CD4-positive, CD25-positive, alpha-beta regulatory T cell (primary cell): ENCODE results near the gene TANK. TPM values are rescaled to one million over a fixed set of nuclear protein-coding genes. Genes with fewer than 3 reads are reported as not detected.
A peak's percentile ranks its signal among the peaks of the same experiment; 100 is the strongest.
"Not testable (repeated sequence)": the region's sequence is repeated elsewhere in the genome, so short reads cannot be mapped to it uniquely, and the experiment has no call there.

Experiments used
- ATAC-seq, 2 donors: fragments of 150-1000 bp; cut with Tn5 transposase; one replicate each; pipeline ENCODE4 v1.10.0; 2021; ENCODE audit warnings: low read depth in 2 of 2, moderate number of reproducible peaks in 2 of 2, moderate library complexity in 1 of 2
- DNase-seq, 3 donors: peaks; one replicate each; pipeline versions ENCODE4 v3.0.0 to v3.0.0-alpha.2; 2012 to 2022; ENCODE audit warnings: mixed read lengths in 1 of 3
- H3K27ac ChIP-seq: one replicate; pipeline ENCODE4 v1.7.0; 2013; ENCODE audit warnings: mild to moderate bottlenecking, low read length; ENCODE audit not compliant: insufficient read depth, poor library complexity, severe bottlenecking
- H3K27me3 ChIP-seq: one replicate; pipeline ENCODE4 v1.7.0; 2013; ENCODE audit warnings: low read length; ENCODE audit not compliant: control insufficient read depth, insufficient read depth
- H3K36me3 ChIP-seq: one replicate; pipeline ENCODE4 v1.7.0; 2013; ENCODE audit warnings: mild to moderate bottlenecking, low read length, moderate library complexity; ENCODE audit not compliant: control insufficient read depth, insufficient read depth
- H3K4me1 ChIP-seq: 2 replicates; pipeline ENCODE4 v1.7.0; 2013; ENCODE audit warnings: mild to moderate bottlenecking, low read length; ENCODE audit not compliant: insufficient read depth, control insufficient read depth, poor library complexity, severe bottlenecking
- H3K4me3 ChIP-seq: one replicate; pipeline ENCODE4 v1.7.0; 2013; ENCODE audit warnings: low read depth, mild to moderate bottlenecking, low read length, moderate library complexity
- H3K9me3 ChIP-seq, 2 experiments: 1 replicate in 1 of 2; 2 replicates in 1 of 2; pipeline ENCODE4 v1.7.0; 2013; ENCODE audit warnings: low read length in 2 of 2, mild to moderate bottlenecking in 1 of 2, moderate library complexity in 1 of 2; ENCODE audit not compliant: control insufficient read depth in 2 of 2
- H3K27ac Mint-ChIP-seq, 3 donors: one replicate each; pipeline ENCODE4 v1.8.0; 2020 to 2022; ENCODE audit warnings: mild to moderate bottlenecking in 3 of 3, mixed read lengths in 3 of 3, moderate library complexity in 2 of 3
- H3K27me3 Mint-ChIP-seq: one replicate; pipeline ENCODE4 v1.8.0; 2022; ENCODE audit warnings: mild to moderate bottlenecking, mixed read lengths
- H3K36me3 Mint-ChIP-seq: one replicate; pipeline ENCODE4 v1.8.0; 2020; ENCODE audit warnings: mixed read lengths
- H3K4me1 Mint-ChIP-seq, 4 donors: one replicate each; pipeline ENCODE4 v1.8.0; 2020 to 2022; ENCODE audit warnings: mixed read lengths in 4 of 4, mild to moderate bottlenecking in 1 of 4
- H3K4me3 Mint-ChIP-seq, 4 donors: one replicate each; pipeline ENCODE4 v1.8.0; 2020 to 2022; ENCODE audit warnings: mild to moderate bottlenecking in 4 of 4, mixed read lengths in 4 of 4, moderate library complexity in 3 of 4
- H3K9me3 Mint-ChIP-seq, 7 donors: one replicate each; pipeline ENCODE4 v1.8.0; 2020 to 2022; ENCODE audit warnings: mixed read lengths in 7 of 7, mild to moderate bottlenecking in 3 of 7, moderate library complexity in 2 of 7
- polyA plus RNA-seq, 4 donors: library from polyadenylated mRNA; unstranded; fragments of 300-500 nt; fragmentation: Illumina TruSeq; gene quantifications; one replicate each; pipeline ENCODE4 v1.2.3, GENCODE V29; 2021
- total RNA-seq: library from RNA; stranded (reverse); gene quantifications from one replicate; pipeline ENCODE4 v1.2.3, GENCODE V29; 2022

Gene TANK
- total and polyA plus RNA-seq, 5 donors from 2014 or later: 84.5 to 182 (median 90.2) TPM

DNA sequence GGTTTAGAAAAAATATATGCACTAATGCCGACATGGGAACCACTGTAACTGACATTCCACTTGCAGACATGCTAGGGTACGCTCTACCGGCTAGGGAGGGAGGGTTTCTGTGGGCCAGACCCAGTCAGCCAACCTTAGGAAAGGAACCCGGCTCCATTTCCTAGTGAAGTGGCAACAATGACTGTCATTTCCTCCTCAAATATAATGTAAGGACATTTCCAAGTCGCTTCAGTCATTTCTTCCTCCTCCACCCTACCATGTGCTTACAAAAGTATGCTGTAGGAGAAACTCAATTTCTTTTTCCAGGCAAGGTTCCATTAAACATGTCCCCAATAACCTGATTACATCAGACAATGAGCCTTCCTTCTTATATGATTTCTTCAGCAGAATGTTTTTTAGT is 83.7 kb downstream of the TANK start:
- DNase-seq: peak in 2 of 3 donors; percentile 11 to 17
- Mint-ChIP-seq H3K9me3 (no peaks in the 10 kb centered on the region), H3K36me3 (no peaks in the 10 kb centered on the region), H3K27me3 (no peaks in the 10 kb centered on the region), H3K27ac (peak overlapping the region; percentile 87 to 94 (median 91)), H3K4me1 (peaks cover 12 to 66% (median 40%) of the 10 kb centered on the region in 4 donors), H3K4me3 (peak overlapping the region; percentile 92 to 98 (median 92))
- peak overlapping the region; percentile 71 for H3K27ac ChIP-seq
- no peak for ATAC-seq
- H3K36me3 ChIP-seq: no peaks in the 10 kb centered on the region
- H3K9me3 ChIP-seq: no peaks in the 10 kb centered on the region
- H3K4me1 ChIP-seq: peaks cover 29% of the 10 kb centered on the region
- H3K27me3 ChIP-seq: no peaks in the 10 kb centered on the region
- peak overlapping the region; percentile 90 for H3K4me3 ChIP-seq

DNA sequence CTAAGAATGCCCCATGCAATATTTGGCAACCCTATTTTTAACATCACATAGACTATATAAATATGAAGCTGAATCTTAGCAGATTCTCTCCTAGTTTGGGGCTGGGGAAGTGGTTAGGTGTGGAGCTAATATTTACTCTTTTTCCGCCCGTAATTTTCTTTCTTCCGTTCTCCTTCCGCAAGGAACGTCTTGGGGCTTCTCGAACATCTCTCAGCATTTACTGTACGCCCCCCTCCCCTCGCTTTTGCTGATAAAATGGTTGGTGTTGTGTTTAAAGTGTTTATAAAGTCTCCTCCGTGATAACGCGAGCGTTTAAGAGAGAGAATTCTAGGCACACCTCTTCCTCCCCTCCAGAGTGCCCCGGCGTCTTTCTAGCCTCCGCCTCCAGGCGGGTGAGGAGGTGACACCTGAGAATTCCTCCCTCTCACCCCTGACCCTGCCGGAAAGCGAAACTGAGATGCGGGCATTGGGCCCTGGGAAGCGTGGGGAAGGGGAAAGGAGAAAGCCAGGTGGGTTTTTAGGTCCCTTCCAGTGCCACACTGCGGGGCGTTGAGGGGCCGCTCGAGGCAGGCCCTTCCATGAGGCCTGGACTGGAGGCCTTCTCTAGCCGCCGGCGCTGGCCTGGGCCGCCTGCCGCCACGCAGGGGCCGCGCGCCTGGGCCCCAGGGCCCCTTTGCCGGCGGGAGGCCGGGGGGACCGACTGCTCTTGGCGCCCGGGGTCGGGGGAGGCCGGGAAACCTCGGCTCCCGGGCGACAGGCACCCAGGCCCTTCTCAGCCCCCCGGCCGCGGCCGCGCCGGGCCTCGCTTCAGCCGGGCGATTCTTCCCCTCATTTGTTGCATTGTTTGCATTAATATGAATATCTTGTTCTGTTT is 84.4 kb downstream of the TANK start:
- not testable (repeated sequence) for H3K36me3 Mint-ChIP-seq, H3K27me3 Mint-ChIP-seq, H3K9me3 ChIP-seq, H3K36me3 ChIP-seq, H3K27me3 ChIP-seq, H3K9me3 Mint-ChIP-seq
- Histone ChIP-seq H3K4me1 (peaks cover 29% of the 10 kb centered on the region), H3K27ac (peak overlapping the region; percentile 71), H3K4me3 (peak overlapping the region; percentile 90)
- ATAC-seq (peak; percentile 92 to 93), DNase-seq (peak; percentile 45 to 86 (median 84))
- Mint-ChIP-seq H3K4me1 (peaks cover 12 to 70% (median 40%) of the 10 kb centered on the region in 4 donors), H3K27ac (peak overlapping the region; percentile 94 to 97 (median 94)), H3K4me3 (peak overlapping the region; percentile 92 to 98 (median 94))

DNA sequence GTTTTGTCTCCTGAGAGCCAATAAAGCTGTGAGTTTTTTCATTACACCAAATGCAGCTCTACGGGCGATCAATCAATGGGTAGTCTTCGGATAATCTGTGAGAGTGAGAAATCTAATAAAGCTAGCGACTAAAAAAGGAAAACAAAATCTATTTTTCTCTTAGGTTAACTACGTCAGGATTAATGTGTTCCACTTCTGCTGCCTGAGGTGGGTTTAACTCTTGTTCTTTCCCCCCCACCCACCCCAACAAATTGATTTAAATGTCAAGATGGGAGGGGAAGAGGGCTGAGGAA is 85.0 kb downstream of the TANK start:
- no peaks in the 10 kb centered on the region for H3K36me3 Mint-ChIP-seq
- H3K9me3 Mint-ChIP-seq: no peaks in the 10 kb centered on the region
- peaks cover 29% of the 10 kb centered on the region for H3K4me1 ChIP-seq
- peak in 1 of 3 donors; percentile 18 for DNase-seq
- H3K27ac ChIP-seq: peak overlapping the region; percentile 71
- no peaks in the 10 kb centered on the region for H3K36me3 ChIP-seq
- H3K27ac Mint-ChIP-seq: peak overlapping the region; percentile 94 to 97 (median 94)
- no peaks in the 10 kb centered on the region for H3K9me3 ChIP-seq
- H3K4me3 Mint-ChIP-seq: peak overlapping the region; percentile 92 to 96 (median 94)
- H3K27me3 Mint-ChIP-seq: no peaks in the 10 kb centered on the region
- peaks cover 7 to 66% (median 40%) of the 10 kb centered on the region in 4 donors for H3K4me1 Mint-ChIP-seq
- H3K4me3 ChIP-seq: peak overlapping the region; percentile 73
- ATAC-seq: no peak
- H3K27me3 ChIP-seq: no peaks in the 10 kb centered on the region

DNA sequence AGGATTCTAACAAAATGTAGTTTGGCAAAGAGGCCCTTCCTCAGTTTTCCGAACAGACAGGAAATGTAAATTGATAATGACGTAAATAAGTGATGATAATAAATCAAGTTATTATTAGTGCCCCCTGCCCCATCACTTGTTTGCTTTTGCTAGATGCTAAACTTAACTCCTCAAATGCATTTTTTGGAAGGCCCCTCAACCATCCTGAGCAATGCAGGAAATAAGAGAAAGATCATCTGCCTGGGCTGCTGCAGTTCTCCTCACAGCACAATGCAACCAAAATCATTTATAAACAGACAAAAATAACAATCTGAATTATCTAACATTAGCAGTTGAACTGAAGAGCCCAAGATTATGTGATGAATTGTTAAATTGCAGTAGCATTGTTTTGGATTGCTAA is 85.4 kb downstream of the TANK start:
- DNase-seq (peak in 1 of 3 donors; percentile 23), ATAC-seq (no peak)
- peak overlapping the region; percentile 92 to 96 (median 94) for H3K4me3 Mint-ChIP-seq
- no peaks in the 10 kb centered on the region for H3K27me3 Mint-ChIP-seq
- peak overlapping the region; percentile 43 to 94 (median 88) for H3K27ac Mint-ChIP-seq
- H3K36me3 ChIP-seq: no peaks in the 10 kb centered on the region
- H3K4me1 ChIP-seq: peaks cover 29% of the 10 kb centered on the region
- H3K27me3 ChIP-seq: no peaks in the 10 kb centered on the region
- H3K9me3 Mint-ChIP-seq: no peaks in the 10 kb centered on the region
- H3K27ac ChIP-seq: peak overlapping the region; percentile 71
- no peaks in the 10 kb centered on the region for H3K36me3 Mint-ChIP-seq
- peaks cover 7 to 69% (median 40%) of the 10 kb centered on the region in 4 donors for H3K4me1 Mint-ChIP-seq
- H3K9me3 ChIP-seq: no peaks in the 10 kb centered on the region
- peak overlapping the region; percentile 73 for H3K4me3 ChIP-seq

DNA sequence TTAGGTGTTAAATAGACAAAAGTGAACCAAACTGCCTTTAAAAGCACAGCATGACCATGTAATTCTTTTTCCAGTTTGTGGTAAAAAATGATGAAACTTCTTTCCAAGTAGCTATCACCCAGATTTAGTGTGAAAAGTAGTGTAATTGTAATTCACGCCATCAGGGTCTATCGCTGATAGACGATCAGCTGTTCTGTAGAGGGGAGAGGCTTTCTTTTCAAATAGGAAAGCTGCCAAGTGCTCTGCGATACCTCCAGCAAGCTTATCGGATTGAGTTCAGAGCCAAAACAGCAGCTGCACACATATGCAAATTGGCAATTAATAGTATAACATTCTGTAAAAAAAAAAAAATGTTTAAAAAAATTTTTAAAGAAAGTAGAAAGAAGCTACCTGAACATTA is 86.1 kb downstream of the TANK start:
- H3K4me3 ChIP-seq: peak overlapping the region; percentile 4
- Mint-ChIP-seq H3K36me3 (no peaks in the 10 kb centered on the region), H3K4me1 (peaks cover 7 to 68% (median 38%) of the 10 kb centered on the region in 4 donors), H3K4me3 (peak overlapping the region in 3 of 4 donors; percentile 92 to 96 (median 95)), H3K27me3 (no peaks in the 10 kb centered on the region), H3K9me3 (no peaks in the 10 kb centered on the region), H3K27ac (peak overlapping the region in 1 of 3 donors; percentile 94)
- no peak overlapping the region for H3K27ac ChIP-seq
- peaks cover 28% of the 10 kb centered on the region for H3K4me1 ChIP-seq
- ATAC-seq: no peak
- no peaks in the 10 kb centered on the region for H3K27me3 ChIP-seq
- H3K36me3 ChIP-seq: no peaks in the 10 kb centered on the region
- DNase-seq: no peak
- H3K9me3 ChIP-seq: no peaks in the 10 kb centered on the region

- no peaks in the 10 kb centered on the region for H3K27me3 ChIP-seq
- H3K4me3 Mint-ChIP-seq: peak overlapping the region in 1 of 4 donors; percentile 63
- DNase-seq (peak in 1 of 3 donors; percentile 57), ATAC-seq (peak; percentile 44 to 45)
- no peak overlapping the region for H3K4me3 ChIP-seq
- no peaks in the 10 kb centered on the region for H3K27me3 Mint-ChIP-seq
- H3K27ac ChIP-seq: no peak overlapping the region
- no peaks in the 10 kb centered on the region for H3K4me1 ChIP-seq
- no peaks in the 10 kb centered on the region for H3K36me3 ChIP-seq
- peaks cover 0 to 27% (median 13%) of the 10 kb centered on the region in 4 donors for H3K4me1 Mint-ChIP-seq
- H3K27ac Mint-ChIP-seq: no peak overlapping the region
- H3K9me3 ChIP-seq: no peaks in the 10 kb centered on the region
- no peaks in the 10 kb centered on the region for H3K9me3 Mint-ChIP-seq
- H3K36me3 Mint-ChIP-seq: no peaks in the 10 kb centered on the region
These were observed 90.7 kb downstream of the TANK start for GRCh38 chr2:161250864-161251436.

DNA sequence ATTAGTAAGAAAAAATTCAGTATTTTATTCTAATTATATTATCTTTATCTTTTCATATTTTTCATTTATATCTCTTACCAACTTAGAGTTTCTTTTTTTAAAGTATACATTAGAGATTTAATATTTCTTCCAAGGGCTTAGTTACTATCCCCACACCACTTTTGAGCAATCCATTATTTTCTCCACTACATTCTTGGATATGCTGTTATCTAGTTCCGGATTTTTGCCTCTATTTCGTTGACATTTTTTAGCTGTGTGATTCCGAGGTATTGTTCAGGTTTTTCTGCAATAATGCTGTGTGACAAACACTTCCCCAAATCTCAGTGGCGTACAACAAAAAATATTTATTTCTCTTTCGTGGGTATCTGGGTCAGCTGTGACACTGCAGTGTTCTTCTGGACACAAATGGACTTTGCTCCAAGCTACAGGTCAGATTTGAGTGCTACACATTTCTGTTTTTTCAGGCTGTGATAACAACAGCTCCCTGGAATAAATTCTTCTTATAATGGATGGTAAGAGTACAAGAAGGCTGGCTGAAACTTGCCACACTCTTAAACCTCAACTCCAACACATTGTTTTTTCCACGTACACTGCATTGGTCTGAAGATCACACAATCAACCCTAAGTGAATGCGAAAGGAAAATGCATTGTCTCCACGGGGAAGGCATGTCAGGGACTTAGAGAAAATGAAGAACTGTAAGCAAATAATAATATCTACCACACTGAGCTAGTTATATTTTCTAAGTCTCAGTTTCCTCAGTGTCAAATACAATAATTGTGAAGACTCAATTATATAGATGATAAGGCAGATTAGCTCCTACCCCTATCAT is 97.1 kb downstream of the TANK start:
- no peak overlapping the region for H3K27ac Mint-ChIP-seq
- H3K36me3 Mint-ChIP-seq: no peaks in the 10 kb centered on the region
- Histone ChIP-seq H3K4me3 (no peak overlapping the region), H3K27ac (no peak overlapping the region), H3K4me1 (no peaks in the 10 kb centered on the region), H3K36me3 (no peaks in the 10 kb centered on the region), H3K9me3 (no peaks in the 10 kb centered on the region), H3K27me3 (no peaks in the 10 kb centered on the region)
- H3K4me1 Mint-ChIP-seq: no peaks in the 10 kb centered on the region
- no peak for ATAC-seq
- H3K9me3 Mint-ChIP-seq: no peaks in the 10 kb centered on the region
- no peaks in the 10 kb centered on the region for H3K27me3 Mint-ChIP-seq
- no peak overlapping the region for H3K4me3 Mint-ChIP-seq
- no peak for DNase-seq
